Hepatocyte (in vitro differentiated cells): ENCODE measurements around the gene PMP22. TPM values are rescaled to one million over a fixed set of nuclear protein-coding genes. Genes with fewer than 3 reads are reported as not detected.
A peak's percentile ranks its signal among the peaks of the same experiment; 100 is the strongest.

ENCODE experiments used
- DNase-seq: peaks from one replicate; pipeline ENCODE4 v3.0.0-alpha.2; 2016; ENCODE audit warnings: low spot score
- H2AFZ ChIP-seq: fragments of 200-600 bp; sonication (generic); 2 replicates; pipeline ENCODE4 v1.6.0; 2016; ENCODE audit warnings: antibody characterized with exemption, mild to moderate bottlenecking
- H3K27ac ChIP-seq: fragments of 200-600 bp; sonication (generic); 2 replicates; pipeline ENCODE4 v1.5.1; 2016; ENCODE audit warnings: mild to moderate bottlenecking
- H3K27me3 ChIP-seq: fragments of 200-600 bp; sonication (generic); 2 replicates; pipeline ENCODE4 v1.6.1; 2016
- H3K36me3 ChIP-seq: fragments of 200-600 bp; sonication (generic); replicated peaks from 2 replicates; pipeline ENCODE4 v1.5.1; 2016; ENCODE audit warnings: low read depth; ENCODE audit not compliant: insufficient read depth
- H3K4me1 ChIP-seq: fragments of 200-600 bp; sonication (generic); 2 replicates; pipeline ENCODE4 v1.5.1; 2016; ENCODE audit warnings: mild to moderate bottlenecking, moderate library complexity; ENCODE audit not compliant: insufficient read depth
- H3K4me2 ChIP-seq: fragments of 200-600 bp; sonication (generic); 2 replicates; pipeline ENCODE4 v1.6.0; 2016
- H3K4me3 ChIP-seq: fragments of 200-600 bp; sonication (generic); 2 replicates; pipeline ENCODE4 v1.5.1; 2016; ENCODE audit warnings: mild to moderate bottlenecking
- H3K79me2 ChIP-seq: fragments of 200-600 bp; sonication (generic); 2 replicates; pipeline ENCODE4 v1.6.0; 2017; ENCODE audit warnings: mild to moderate bottlenecking
- H3K9me2 ChIP-seq: fragments of 200-600 bp; sonication (generic); replicated peaks from 2 replicates; pipeline ENCODE4 v1.6.0; 2017; ENCODE audit warnings: mild to moderate bottlenecking; ENCODE audit not compliant: insufficient read depth
- H3K9me3 ChIP-seq: fragments of 200-600 bp; sonication (generic); 2 replicates; pipeline ENCODE4 v1.5.1; 2016; ENCODE audit warnings: low read depth, mild to moderate bottlenecking
- H4K20me1 ChIP-seq: fragments of 200-600 bp; sonication (generic); 2 replicates; pipeline ENCODE4 v1.6.0; 2016; ENCODE audit warnings: mild to moderate bottlenecking; ENCODE audit not compliant: insufficient read depth, poor library complexity, severe bottlenecking
- CTCF ChIP-seq: fragments of 200-600 bp; sonication (generic); IDR thresholded peaks from 2 replicates; pipeline ENCODE4 v1.5.1; 2016; ENCODE audit warnings: antibody characterized with exemption, mild to moderate bottlenecking; ENCODE audit not compliant: poor library complexity
- EZH2 ChIP-seq: fragments of 200-600 bp; sonication (generic); IDR thresholded peaks from 2 replicates; pipeline ENCODE4 v1.6.1; 2016; ENCODE audit warnings: antibody characterized with exemption, mild to moderate bottlenecking, borderline replicate concordance
- EZH2phosphoT487 ChIP-seq: fragments of 200-600 bp; sonication (generic); IDR thresholded peaks from one replicate; pipeline ENCODE4 v1.6.1; 2018; ENCODE audit warnings: antibody characterized with exemption, mild to moderate bottlenecking, low read depth, moderate library complexity; ENCODE audit not compliant: unreplicated experiment, severe bottlenecking
- WGBS: methylation state at CpG from one replicate; pipeline ENCODE4 v1.1.6; 2016; ENCODE audit warnings: low lambda C conversion rate; ENCODE audit errors: missing lambda C conversion rate; 5-methylcytosine and 5-hydroxymethylcytosine counted together
- polyA plus RNA-seq: library from polyadenylated mRNA; unstranded; fragments of >200 nt; fragmentation: Nextera tagmentation; extraction: Ambion mirVana; gene quantifications from 2 replicates; pipeline ENCODE4 v1.2.1, GENCODE V29; 2016
- total RNA-seq: library from RNA; depleted of rRNA; stranded (reverse); fragments of >200 nt; gene quantifications from 2 replicates; pipeline ENCODE4 v1.2.3, GENCODE V29; 2014

PMP22 gene
- total and polyA plus RNA-seq, 2 experiments from 2014 or later = 111 to 163 TPM

- H3K4me1 ChIP-seq = no peaks in the 10 kb centered on the region
- TF ChIP-seq EZH2 = no peak
- no peak for TF ChIP-seq EZH2phosphoT487
- TF ChIP-seq CTCF = no peak
- H3K4me3 ChIP-seq = no peak overlapping the region
- no peak overlapping the region for H3K4me2 ChIP-seq
- H3K79me2 ChIP-seq = peaks cover 21% of the 10 kb centered on the region
- no peaks in the 10 kb centered on the region for H3K27me3 ChIP-seq
- H3K36me3 ChIP-seq = no peaks in the 10 kb centered on the region
- peaks cover 39% of the 10 kb centered on the region for H4K20me1 ChIP-seq
- H3K9me3 ChIP-seq = no peaks in the 10 kb centered on the region
- no peak overlapping the region for H3K27ac ChIP-seq
- H3K9me2 ChIP-seq = no peaks in the 10 kb centered on the region
- DNase-seq = no peak
- no peak overlapping the region for H2AFZ ChIP-seq
- WGBS = 95% methylated on average over 11 of the region's 11 CpGs
Measured at GRCh38 chr17:15250135-15250860, 14.8 kb downstream of the PMP22 start.

- H3K79me2 ChIP-seq = peaks cover 20% of the 10 kb centered on the region
- no peaks in the 10 kb centered on the region for H3K4me1 ChIP-seq
- TF ChIP-seq EZH2phosphoT487 (no peak), CTCF (no peak)
- DNase-seq = no peak
- no peak overlapping the region for H3K4me2 ChIP-seq
- no peak overlapping the region for H3K4me3 ChIP-seq
- no peaks in the 10 kb centered on the region for H3K9me2 ChIP-seq
- no peak overlapping the region for H2AFZ ChIP-seq
- WGBS = 89% methylated on average over 5 of the region's 5 CpGs
- H3K36me3 ChIP-seq = no peaks in the 10 kb centered on the region
- no peaks in the 10 kb centered on the region for H3K9me3 ChIP-seq
- H4K20me1 ChIP-seq = peaks cover 39% of the 10 kb centered on the region
- H3K27ac ChIP-seq = no peak overlapping the region
- no peaks in the 10 kb centered on the region for H3K27me3 ChIP-seq
Measured at GRCh38 chr17:15249487-15249886, 15.6 kb downstream of the PMP22 start.

GRCh38 chr17:15247891-15248529, 17.1 kb downstream of the PMP22 start:
- Histone ChIP-seq H3K36me3 (no peaks in the 10 kb centered on the region), H4K20me1 (peaks cover 27% of the 10 kb centered on the region), H3K4me1 (no peaks in the 10 kb centered on the region), H3K9me3 (no peaks in the 10 kb centered on the region), H3K9me2 (no peaks in the 10 kb centered on the region), H3K27ac (no peak overlapping the region), H3K27me3 (no peaks in the 10 kb centered on the region), H2AFZ (no peak overlapping the region), H3K4me3 (no peak overlapping the region), H3K4me2 (no peak overlapping the region), H3K79me2 (peaks cover 23% of the 10 kb centered on the region)
- peak; percentile 23 for TF ChIP-seq CTCF
- no peak for TF ChIP-seq EZH2phosphoT487
- DNase-seq = no peak
- WGBS = 94% methylated on average over 8 of the region's 8 CpGs
